ENCODE results near the gene NFATC3.
"Not testable (repeated sequence)": the region's sequence is repeated elsewhere in the genome, so short reads cannot be mapped to it uniquely, and the experiment has no call there.

The NFATC3 gene

GRCh38 chr16:68091380-68092261 lies 6.5 kb downstream of the NFATC3 start:
- H3K9me3 Mint-ChIP-seq (ENCODE audit: low read depth), result no peaks in the 10 kb centered on the region
- peak overlapping the region; percentile 77 for H3K4me3 Mint-ChIP-seq
- H3K36me3 Mint-ChIP-seq, result no peaks in the 10 kb centered on the region
- H3K27ac Mint-ChIP-seq, result peak overlapping the region; percentile 84
- H3K4me1 Mint-ChIP-seq (ENCODE audit: low read depth), result peaks cover 86% of the 10 kb centered on the region
- H3K27me3 Mint-ChIP-seq, result no peaks in the 10 kb centered on the region

- peak overlapping the region; percentile 77 for H3K4me3 Mint-ChIP-seq
- H3K4me1 Mint-ChIP-seq (ENCODE audit: low read depth), result peaks cover 88% of the 10 kb centered on the region
- H3K27ac Mint-ChIP-seq, result peak overlapping the region; percentile 96
- not testable (repeated sequence) for H3K27me3 Mint-ChIP-seq; H3K9me3 Mint-ChIP-seq (ENCODE audit: low read depth); H3K36me3 Mint-ChIP-seq
Observed at GRCh38 chr16:68092275-68092674, 7.1 kb downstream of the NFATC3 start.

- Mint-ChIP-seq H3K27me3 (no peaks in the 10 kb centered on the region), H3K4me3 (peak overlapping the region; percentile 59), H3K4me1 (ENCODE audit: low read depth) (peaks cover 92% of the 10 kb centered on the region), H3K36me3 (no peaks in the 10 kb centered on the region), H3K9me3 (ENCODE audit: low read depth) (no peaks in the 10 kb centered on the region), H3K27ac (peak overlapping the region; percentile 96)
Observed at GRCh38 chr16:68093816-68094613, 8.8 kb downstream of the NFATC3 start.

GRCh38 chr16:68094614-68094934 lies 9.4 kb downstream of the NFATC3 start:
- peak overlapping the region; percentile 96 for H3K27ac Mint-ChIP-seq
- H3K9me3 Mint-ChIP-seq (ENCODE audit: low read depth), result no peaks in the 10 kb centered on the region
- H3K27me3 Mint-ChIP-seq, result no peaks in the 10 kb centered on the region
- H3K36me3 Mint-ChIP-seq, result no peaks in the 10 kb centered on the region
- H3K4me1 Mint-ChIP-seq (ENCODE audit: low read depth), result peaks cover 88% of the 10 kb centered on the region
- H3K4me3 Mint-ChIP-seq, result peak overlapping the region; percentile 59

GRCh38 chr16:68096491-68096890 lies 11.3 kb downstream of the NFATC3 start:
- H3K36me3 Mint-ChIP-seq, result no peaks in the 10 kb centered on the region
- peak overlapping the region; percentile 89 for H3K27ac Mint-ChIP-seq
- peaks cover 86% of the 10 kb centered on the region for H3K4me1 Mint-ChIP-seq (ENCODE audit: low read depth)
- peak overlapping the region; percentile 49 for H3K4me3 Mint-ChIP-seq
- no peaks in the 10 kb centered on the region for H3K27me3 Mint-ChIP-seq
- no peaks in the 10 kb centered on the region for H3K9me3 Mint-ChIP-seq (ENCODE audit: low read depth)

- Mint-ChIP-seq H3K27ac (peak overlapping the region; percentile 89), H3K4me3 (peak overlapping the region; percentile 49), H3K36me3 (peaks cover 3% of the 10 kb centered on the region), H3K9me3 (ENCODE audit: low read depth) (no peaks in the 10 kb centered on the region), H3K4me1 (ENCODE audit: low read depth) (peaks cover 85% of the 10 kb centered on the region), H3K27me3 (no peaks in the 10 kb centered on the region)
Observed at GRCh38 chr16:68097088-68097487, 11.9 kb downstream of the NFATC3 start.

- Mint-ChIP-seq H3K27ac (peak overlapping the region; percentile 16), H3K4me3 (peak overlapping the region; percentile 1)
Observed at GRCh38 chr16:68097895-68098294, 12.7 kb downstream of the NFATC3 start.

GRCh38 chr16:68100488-68100887 lies 15.3 kb downstream of the NFATC3 start:
- peaks cover 2% of the 10 kb centered on the region for H3K9me3 Mint-ChIP-seq (ENCODE audit: low read depth)

More at GRCh38 chr16:68097895-68098294, 12.7 kb downstream of the NFATC3 start:
- H3K4me1 Mint-ChIP-seq (ENCODE audit: low read depth), result peaks cover 87% of the 10 kb centered on the region
- H3K36me3 Mint-ChIP-seq, result peaks cover 6% of the 10 kb centered on the region
- no peaks in the 10 kb centered on the region for H3K9me3 Mint-ChIP-seq (ENCODE audit: low read depth)
- no peaks in the 10 kb centered on the region for H3K27me3 Mint-ChIP-seq

GRCh38 chr16:68105611-68106010 lies 20.4 kb downstream of the NFATC3 start:
- H3K36me3 Mint-ChIP-seq, result peaks cover 28% of the 10 kb centered on the region
- peaks cover 80% of the 10 kb centered on the region for H3K4me1 Mint-ChIP-seq (ENCODE audit: low read depth)
- H3K4me3 Mint-ChIP-seq, result peak overlapping the region; percentile 30

More at GRCh38 chr16:68100488-68100887, 15.3 kb downstream of the NFATC3 start:
- H3K27ac Mint-ChIP-seq, result no peak overlapping the region
- peaks cover 13% of the 10 kb centered on the region for H3K36me3 Mint-ChIP-seq
- H3K4me1 Mint-ChIP-seq (ENCODE audit: low read depth), result peaks cover 83% of the 10 kb centered on the region
- peak overlapping the region; percentile 43 for H3K4me3 Mint-ChIP-seq
- H3K27me3 Mint-ChIP-seq, result no peaks in the 10 kb centered on the region

GRCh38 chr16:68107230-68107928 lies 22.2 kb downstream of the NFATC3 start:
- H3K9me3 Mint-ChIP-seq (ENCODE audit: low read depth); H3K4me3 Mint-ChIP-seq; H3K27me3 Mint-ChIP-seq: not testable (repeated sequence)
- peak overlapping the region; percentile 85 for H3K27ac Mint-ChIP-seq
- peaks cover 82% of the 10 kb centered on the region for H3K4me1 Mint-ChIP-seq (ENCODE audit: low read depth)
- H3K36me3 Mint-ChIP-seq, result peaks cover 30% of the 10 kb centered on the region

More at GRCh38 chr16:68105611-68106010, 20.4 kb downstream of the NFATC3 start:
- Mint-ChIP-seq H3K9me3 (ENCODE audit: low read depth) (peaks cover 6% of the 10 kb centered on the region), H3K27ac (peak overlapping the region; percentile 4), H3K27me3 (no peaks in the 10 kb centered on the region)

GRCh38 chr16:68109156-68109555 lies 24.0 kb downstream of the NFATC3 start:
- H3K27ac Mint-ChIP-seq, result peak overlapping the region; percentile 65
- not testable (repeated sequence) for H3K4me3 Mint-ChIP-seq; H3K27me3 Mint-ChIP-seq; H3K9me3 Mint-ChIP-seq (ENCODE audit: low read depth)
- H3K36me3 Mint-ChIP-seq, result peaks cover 26% of the 10 kb centered on the region
- peaks cover 81% of the 10 kb centered on the region for H3K4me1 Mint-ChIP-seq (ENCODE audit: low read depth)

GRCh38 chr16:68110611-68111010 lies 25.4 kb downstream of the NFATC3 start:
- H3K9me3 Mint-ChIP-seq (ENCODE audit: low read depth); H3K27me3 Mint-ChIP-seq: not testable (repeated sequence)
- peak overlapping the region; percentile 51 for H3K4me3 Mint-ChIP-seq
- H3K27ac Mint-ChIP-seq, result peak overlapping the region; percentile 69
- peaks cover 23% of the 10 kb centered on the region for H3K36me3 Mint-ChIP-seq
- H3K4me1 Mint-ChIP-seq (ENCODE audit: low read depth), result peaks cover 83% of the 10 kb centered on the region

- peaks cover 83% of the 10 kb centered on the region for H3K4me1 Mint-ChIP-seq (ENCODE audit: low read depth)
- peaks cover 23% of the 10 kb centered on the region for H3K36me3 Mint-ChIP-seq
- H3K9me3 Mint-ChIP-seq (ENCODE audit: low read depth), result peaks cover 5% of the 10 kb centered on the region
- H3K27ac Mint-ChIP-seq, result peak overlapping the region; percentile 36
- no peaks in the 10 kb centered on the region for H3K27me3 Mint-ChIP-seq
- H3K4me3 Mint-ChIP-seq, result peak overlapping the region; percentile 31
Observed at GRCh38 chr16:68111379-68111778, 26.2 kb downstream of the NFATC3 start.

- no peaks in the 10 kb centered on the region for H3K27me3 Mint-ChIP-seq
- peaks cover 5% of the 10 kb centered on the region for H3K9me3 Mint-ChIP-seq (ENCODE audit: low read depth)
- H3K36me3 Mint-ChIP-seq, result peaks cover 20% of the 10 kb centered on the region
- peaks cover 87% of the 10 kb centered on the region for H3K4me1 Mint-ChIP-seq (ENCODE audit: low read depth)
- H3K27ac Mint-ChIP-seq, result peak overlapping the region; percentile 55
- peak overlapping the region; percentile 62 for H3K4me3 Mint-ChIP-seq
Observed at GRCh38 chr16:68113059-68113761, 28.0 kb downstream of the NFATC3 start.
